Measurements from ENCODE around the gene CCDC30.
"Not testable (repeated sequence)": the region's sequence is repeated elsewhere in the genome, so short reads cannot be mapped to it uniquely, and the experiment has no call there.

CCDC30 gene

DNA sequence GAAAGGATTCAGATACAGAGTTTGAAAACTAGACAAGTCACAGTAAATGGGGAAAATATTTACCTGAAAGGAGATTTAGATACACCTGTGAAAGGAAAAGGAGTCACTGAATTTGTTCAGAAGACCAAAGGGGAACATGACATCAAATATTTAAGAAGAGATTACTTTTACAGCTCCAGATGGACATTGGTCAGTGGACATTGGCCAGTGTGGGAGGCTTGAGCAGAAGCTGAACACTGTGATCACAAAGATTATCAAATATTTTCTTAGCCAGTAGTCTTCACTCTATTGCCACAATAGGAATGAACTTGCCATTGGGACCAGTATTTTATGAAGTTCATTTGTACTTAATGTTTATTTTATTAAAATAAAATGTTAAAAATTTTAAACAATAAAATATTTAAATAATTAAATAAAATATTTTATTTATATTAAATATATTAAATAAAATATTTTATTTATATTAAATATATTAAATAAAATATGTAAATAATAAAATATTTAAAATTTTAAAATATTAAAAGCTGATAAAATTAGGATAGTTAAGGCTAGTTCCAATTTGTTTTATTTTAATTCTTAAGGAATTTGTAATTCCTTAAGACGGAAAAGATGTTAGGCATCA is 94.3 kb downstream of the CCDC30 start:
- no peak for ATAC-seq (replicated peaks; ENCODE audit: extremely low read depth, poor library complexity, severe bottlenecking)
- H3K9me3 Mint-ChIP-seq = no peaks in the 10 kb centered on the region
- no peak overlapping the region for H3K27ac Mint-ChIP-seq (ENCODE audit: low read depth)
- no peaks in the 10 kb centered on the region for H3K4me1 Mint-ChIP-seq
- H3K27me3 Mint-ChIP-seq = no peaks in the 10 kb centered on the region
- H3K36me3 Mint-ChIP-seq (ENCODE audit: insufficient read depth) = peaks cover 2% of the 10 kb centered on the region
- H3K4me3 Mint-ChIP-seq = no peak overlapping the region
- no peak for DNase-seq (ENCODE audit: low spot score in 2 of 2)

DNA sequence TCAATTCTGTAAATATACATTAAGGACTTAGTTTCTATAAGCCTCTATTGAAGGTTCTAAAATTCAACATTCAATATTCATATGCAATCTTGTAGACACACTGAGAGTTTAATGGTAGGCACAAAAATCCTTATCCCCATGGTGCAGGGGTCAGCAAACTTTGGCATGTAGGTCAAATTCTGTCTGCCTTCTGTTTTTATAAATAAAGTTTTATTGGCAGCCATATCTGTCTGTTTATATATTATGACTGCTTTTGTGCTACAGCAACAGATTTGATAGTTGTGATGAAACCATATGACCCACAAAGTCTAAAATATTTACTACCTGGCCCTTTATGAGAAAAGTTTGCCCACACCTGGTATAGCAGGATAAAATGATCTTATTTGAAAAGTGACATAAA is 104.0 kb downstream of the CCDC30 start:
- no peaks in the 10 kb centered on the region for H3K4me1 Mint-ChIP-seq
- no peak overlapping the region for H3K4me3 Mint-ChIP-seq
- DNase-seq (ENCODE audit: low spot score in 2 of 2) = no peak
- no peak overlapping the region for H3K27ac Mint-ChIP-seq (ENCODE audit: low read depth)
- no peaks in the 10 kb centered on the region for H3K9me3 Mint-ChIP-seq
- no peaks in the 10 kb centered on the region for H3K27me3 Mint-ChIP-seq
- no peak for ATAC-seq (replicated peaks; ENCODE audit: extremely low read depth, poor library complexity, severe bottlenecking)
- H3K36me3 Mint-ChIP-seq (ENCODE audit: insufficient read depth) = no peaks in the 10 kb centered on the region

DNA sequence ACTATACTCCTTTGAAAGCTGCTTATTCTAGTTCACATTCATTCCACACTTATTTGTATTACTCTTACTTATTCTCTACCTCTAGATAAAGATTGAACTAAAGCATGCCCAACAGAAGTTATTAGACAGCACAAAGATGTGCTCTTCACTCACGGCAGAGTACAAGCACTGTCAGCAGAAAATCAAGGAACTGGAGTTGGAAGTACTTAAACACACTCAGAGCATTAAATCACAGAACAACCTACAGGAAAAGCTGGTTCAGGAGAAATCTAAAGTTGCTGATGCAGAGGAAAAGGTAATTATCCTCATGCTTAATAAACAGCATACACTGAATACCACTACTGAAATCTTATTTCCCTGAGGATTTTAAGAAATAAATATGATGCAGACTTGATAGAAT is 113.8 kb downstream of the CCDC30 start:
- Mint-ChIP-seq H3K27ac (ENCODE audit: low read depth) (no peak overlapping the region), H3K9me3 (no peaks in the 10 kb centered on the region), H3K4me1 (no peaks in the 10 kb centered on the region), H3K36me3 (ENCODE audit: insufficient read depth) (peaks cover 4% of the 10 kb centered on the region), H3K27me3 (no peaks in the 10 kb centered on the region), H3K4me3 (no peak overlapping the region)
- DNase-seq (ENCODE audit: low spot score in 2 of 2) (no peak), ATAC-seq (replicated peaks; ENCODE audit: extremely low read depth, poor library complexity, severe bottlenecking) (no peak)

DNA sequence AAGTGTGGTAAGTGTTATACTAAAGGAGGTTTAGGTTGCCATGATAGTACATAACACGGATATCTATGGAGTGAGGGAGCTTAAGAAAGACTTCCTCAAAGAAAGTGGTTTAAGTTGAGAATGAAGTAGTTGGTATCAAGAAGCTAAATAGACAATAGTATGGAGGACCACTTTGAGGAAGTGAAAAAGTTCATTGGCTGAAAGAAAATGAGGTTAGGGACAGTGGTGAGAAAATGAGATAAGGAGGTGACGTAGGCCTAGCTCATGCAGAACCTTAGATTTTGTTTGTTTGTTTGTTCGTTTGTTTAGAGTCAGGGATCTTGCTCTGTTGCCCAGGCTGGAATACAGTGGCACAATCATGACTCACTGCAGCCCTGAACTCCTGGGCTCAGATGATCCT is 122.9 kb downstream of the CCDC30 start:
- ATAC-seq (replicated peaks; ENCODE audit: extremely low read depth, poor library complexity, severe bottlenecking) (no peak), DNase-seq (ENCODE audit: low spot score in 2 of 2) (no peak)
- Mint-ChIP-seq H3K27ac (ENCODE audit: low read depth) (no peak overlapping the region), H3K4me1 (no peaks in the 10 kb centered on the region), H3K9me3 (peaks cover 6% of the 10 kb centered on the region), H3K36me3 (ENCODE audit: insufficient read depth) (peaks cover 3% of the 10 kb centered on the region), H3K27me3 (no peaks in the 10 kb centered on the region), H3K4me3 (no peak overlapping the region)

DNA sequence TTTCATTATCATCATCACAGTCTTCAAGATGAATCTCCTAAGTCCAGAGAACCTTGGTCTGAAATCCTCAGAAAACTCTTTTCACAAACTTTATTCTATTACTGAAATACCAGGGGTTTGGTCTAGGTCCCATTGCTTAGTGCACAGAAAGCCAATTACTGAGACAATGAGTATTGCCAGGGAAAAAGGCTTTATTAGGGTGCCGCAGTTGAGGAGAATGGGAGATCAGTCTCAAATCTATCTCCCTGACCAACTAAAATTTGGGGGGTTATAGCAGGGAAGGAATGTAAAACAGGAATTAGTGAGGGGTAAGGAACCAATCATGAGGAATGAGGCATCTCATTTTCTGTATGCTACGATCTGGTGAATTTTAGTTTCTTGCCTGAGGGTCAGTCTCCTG is 124.7 kb downstream of the CCDC30 start:
- peaks cover 6% of the 10 kb centered on the region for H3K27me3 Mint-ChIP-seq
- ATAC-seq (replicated peaks; ENCODE audit: extremely low read depth, poor library complexity, severe bottlenecking) = no peak
- H3K9me3 Mint-ChIP-seq = peaks cover 6% of the 10 kb centered on the region
- no peak for DNase-seq (ENCODE audit: low spot score in 2 of 2)
- no peak overlapping the region for H3K27ac Mint-ChIP-seq (ENCODE audit: low read depth)
- no peaks in the 10 kb centered on the region for H3K4me1 Mint-ChIP-seq
- no peak overlapping the region for H3K4me3 Mint-ChIP-seq
- H3K36me3 Mint-ChIP-seq (ENCODE audit: insufficient read depth) = peaks cover 2% of the 10 kb centered on the region

DNA sequence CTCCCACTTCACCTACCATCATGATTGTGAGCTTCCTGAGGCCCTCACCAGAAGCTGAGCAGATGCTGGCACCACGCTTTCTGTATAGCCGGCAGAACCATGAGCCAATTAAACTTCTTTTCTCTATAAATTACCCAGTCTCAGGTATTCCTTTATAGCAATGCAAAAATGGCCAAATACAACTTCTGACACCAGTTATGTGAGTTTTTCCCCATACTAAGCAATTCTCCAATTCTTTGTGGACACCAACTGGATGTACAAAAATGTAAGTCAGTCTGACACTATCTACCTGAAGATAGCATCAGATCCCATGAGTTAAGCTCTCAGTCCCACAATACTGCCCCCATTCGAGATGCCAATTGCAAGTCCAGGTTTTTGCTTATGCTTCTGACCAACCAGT is 129.7 kb downstream of the CCDC30 start:
- no peak overlapping the region for H3K27ac Mint-ChIP-seq (ENCODE audit: low read depth)
- no peak overlapping the region for H3K4me3 Mint-ChIP-seq
- H3K27me3 Mint-ChIP-seq = peaks cover 21% of the 10 kb centered on the region
- no peaks in the 10 kb centered on the region for H3K4me1 Mint-ChIP-seq
- no peaks in the 10 kb centered on the region for H3K9me3 Mint-ChIP-seq
- ATAC-seq (replicated peaks; ENCODE audit: extremely low read depth, poor library complexity, severe bottlenecking) = no peak
- peaks cover 3% of the 10 kb centered on the region for H3K36me3 Mint-ChIP-seq (ENCODE audit: insufficient read depth)
- no peak for DNase-seq (ENCODE audit: low spot score in 2 of 2)

DNA sequence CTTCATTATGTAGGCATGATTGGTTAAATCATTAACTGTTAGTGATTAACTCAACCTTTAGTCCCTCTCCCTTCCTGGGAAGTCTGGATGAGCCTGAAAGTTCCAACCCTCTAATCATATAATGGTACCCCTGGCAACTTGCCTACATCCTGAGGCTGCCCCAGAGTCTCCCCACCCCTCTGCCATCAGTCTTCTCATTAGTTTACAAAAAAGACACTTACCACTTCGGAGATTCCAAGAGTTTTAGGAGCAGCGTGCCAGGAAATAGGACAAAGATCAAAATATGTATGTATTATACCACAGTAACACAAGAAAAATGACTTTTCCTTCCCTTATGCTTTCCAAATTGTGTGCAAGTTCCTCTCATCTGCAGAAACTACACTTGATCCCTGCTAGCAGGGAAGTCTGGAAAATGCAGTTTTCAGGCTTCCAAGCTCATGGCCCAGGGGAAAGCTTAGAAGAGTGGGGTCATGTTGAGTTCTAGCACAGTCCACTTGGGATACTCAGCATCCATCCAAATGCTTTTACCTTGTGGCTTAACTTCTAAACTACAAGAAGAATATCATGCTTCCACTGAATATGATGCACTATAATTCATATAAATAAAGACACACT is 130.5 kb downstream of the CCDC30 start:
- no peak for ATAC-seq (replicated peaks; ENCODE audit: extremely low read depth, poor library complexity, severe bottlenecking)
- Mint-ChIP-seq H3K27me3 (peaks cover 21% of the 10 kb centered on the region), H3K36me3 (ENCODE audit: insufficient read depth) (peaks cover 3% of the 10 kb centered on the region), H3K4me3 (no peak overlapping the region), H3K27ac (ENCODE audit: low read depth) (no peak overlapping the region), H3K9me3 (no peaks in the 10 kb centered on the region), H3K4me1 (no peaks in the 10 kb centered on the region)
- no peak for DNase-seq (ENCODE audit: low spot score in 2 of 2)

DNA sequence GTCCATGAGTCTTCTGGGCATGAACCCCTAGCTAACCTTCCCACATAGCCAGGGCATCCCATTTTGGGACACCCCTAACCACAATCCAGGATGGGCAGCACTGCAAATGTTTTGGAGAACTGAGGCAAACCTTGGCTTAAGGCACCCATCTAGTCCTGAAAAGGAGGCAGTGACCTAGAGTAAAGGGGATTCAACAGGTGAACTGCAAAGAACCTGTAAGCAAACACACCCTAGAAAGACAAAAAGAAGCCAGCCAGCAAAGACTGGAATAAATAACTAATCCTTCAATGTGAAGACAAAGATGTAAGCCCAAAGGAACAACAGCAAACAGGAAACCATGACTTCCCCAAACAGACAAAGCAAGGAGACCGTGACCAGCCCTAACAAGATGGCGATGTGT is 138.4 kb downstream of the CCDC30 start:
- Mint-ChIP-seq H3K4me1 (no peaks in the 10 kb centered on the region), H3K4me3 (no peak overlapping the region), H3K27me3 (no peaks in the 10 kb centered on the region), H3K36me3 (ENCODE audit: insufficient read depth) (no peaks in the 10 kb centered on the region), H3K27ac (ENCODE audit: low read depth) (no peak overlapping the region), H3K9me3 (peaks cover 6% of the 10 kb centered on the region)
- no peak for ATAC-seq (replicated peaks; ENCODE audit: extremely low read depth, poor library complexity, severe bottlenecking)
- no peak for DNase-seq (ENCODE audit: low spot score in 2 of 2)

DNA sequence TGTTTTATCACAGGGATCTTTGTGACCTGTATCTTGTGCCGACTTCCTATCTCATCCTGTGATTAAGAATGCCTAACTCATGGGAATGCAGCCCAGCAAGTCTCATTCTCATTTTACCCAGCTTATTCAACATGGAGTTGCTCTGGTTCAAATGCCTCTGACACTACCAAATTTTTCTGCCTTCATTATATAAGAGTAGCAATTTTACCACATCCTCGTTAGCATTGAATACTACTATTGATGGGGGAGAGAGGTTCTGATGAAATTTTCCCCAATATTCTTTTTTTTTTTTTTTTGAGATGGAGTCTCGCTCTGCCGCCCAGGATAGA is 150.7 kb downstream of the CCDC30 start:
- H3K36me3 Mint-ChIP-seq (ENCODE audit: insufficient read depth) = no peaks in the 10 kb centered on the region
- DNase-seq (ENCODE audit: low spot score in 2 of 2) = no peak
- no peak overlapping the region for H3K4me3 Mint-ChIP-seq
- H3K4me1 Mint-ChIP-seq = no peaks in the 10 kb centered on the region
- H3K27ac Mint-ChIP-seq (ENCODE audit: low read depth) = no peak overlapping the region
- no peak for ATAC-seq (replicated peaks; ENCODE audit: extremely low read depth, poor library complexity, severe bottlenecking)
- H3K27me3 Mint-ChIP-seq = no peaks in the 10 kb centered on the region
- no peaks in the 10 kb centered on the region for H3K9me3 Mint-ChIP-seq

DNA sequence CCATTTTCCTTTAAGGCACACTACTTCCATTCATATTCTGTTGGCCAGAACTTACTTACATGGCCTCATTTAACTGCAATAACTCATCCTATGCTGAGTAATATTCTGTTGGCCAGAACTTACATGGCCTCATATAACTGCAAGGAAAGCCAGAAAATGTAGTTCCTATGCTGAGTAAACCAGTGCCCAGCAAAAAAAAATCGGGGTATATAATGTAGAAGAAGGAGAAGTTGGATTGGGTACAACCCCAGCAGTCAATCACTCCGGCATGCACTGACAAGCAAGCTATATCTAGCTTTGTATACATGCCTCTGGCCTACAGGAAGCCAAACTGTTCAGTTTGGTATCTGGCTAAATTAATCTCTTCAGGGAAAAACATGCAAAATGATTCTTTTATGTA is 155.8 kb downstream of the CCDC30 start:
- DNase-seq (ENCODE audit: low spot score in 2 of 2) (no peak), ATAC-seq (replicated peaks; ENCODE audit: extremely low read depth, poor library complexity, severe bottlenecking) (no peak)
- H3K4me3 Mint-ChIP-seq = no peak overlapping the region
- H3K27me3 Mint-ChIP-seq = no peaks in the 10 kb centered on the region
- H3K9me3 Mint-ChIP-seq = no peaks in the 10 kb centered on the region
- no peak overlapping the region for H3K27ac Mint-ChIP-seq (ENCODE audit: low read depth)
- H3K4me1 Mint-ChIP-seq = no peaks in the 10 kb centered on the region
- no peaks in the 10 kb centered on the region for H3K36me3 Mint-ChIP-seq (ENCODE audit: insufficient read depth)

DNA sequence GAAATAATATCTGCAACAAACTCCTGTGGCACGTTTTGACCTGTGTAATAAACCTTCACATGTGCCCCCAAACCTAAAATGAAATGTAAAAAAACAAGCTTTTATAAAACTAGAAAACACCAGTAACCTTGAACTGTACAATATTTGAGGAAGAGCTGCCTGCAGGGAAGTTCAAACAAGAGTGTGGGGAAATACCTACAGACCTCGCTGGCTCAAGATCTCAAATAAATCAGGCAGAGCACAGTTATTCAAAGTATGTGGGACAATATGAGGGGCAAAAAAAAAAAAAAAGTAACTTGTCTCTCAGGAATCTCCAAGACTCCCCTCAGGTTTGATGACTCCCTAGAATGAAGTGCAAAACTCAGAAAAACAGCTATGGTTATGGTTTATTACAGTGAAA is 157.2 kb downstream of the CCDC30 start:
- ATAC-seq (replicated peaks; ENCODE audit: extremely low read depth, poor library complexity, severe bottlenecking) (no peak), DNase-seq (ENCODE audit: low spot score in 2 of 2) (no peak)
- Mint-ChIP-seq H3K27me3 (no peaks in the 10 kb centered on the region), H3K27ac (ENCODE audit: low read depth) (no peak overlapping the region), H3K36me3 (ENCODE audit: insufficient read depth) (no peaks in the 10 kb centered on the region), H3K9me3 (no peaks in the 10 kb centered on the region), H3K4me3 (no peak overlapping the region), H3K4me1 (no peaks in the 10 kb centered on the region)

DNA sequence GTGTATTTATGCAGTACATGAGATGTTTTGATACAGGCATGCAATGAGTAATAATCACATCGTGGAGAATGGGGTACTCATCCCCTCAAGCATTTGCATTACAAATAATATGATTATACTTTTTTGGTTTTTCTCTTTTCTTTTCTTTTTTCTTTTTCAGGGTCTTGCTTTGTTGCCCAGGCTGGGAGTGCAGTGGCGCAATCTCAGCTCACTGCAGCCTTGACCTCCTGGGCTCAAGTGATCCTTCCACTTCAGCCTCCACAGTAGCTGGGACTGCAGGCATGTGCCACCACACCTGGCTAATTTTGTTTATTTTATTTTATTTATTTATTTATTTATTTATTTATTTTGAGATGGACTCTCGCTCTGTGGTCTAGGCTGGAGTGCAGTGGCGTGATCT is 158.1 kb downstream of the CCDC30 start:
- not testable (repeated sequence) for H3K36me3 Mint-ChIP-seq (ENCODE audit: insufficient read depth); H3K9me3 Mint-ChIP-seq; H3K27me3 Mint-ChIP-seq; DNase-seq (ENCODE audit: low spot score in 2 of 2); ATAC-seq (replicated peaks; ENCODE audit: extremely low read depth, poor library complexity, severe bottlenecking); H3K4me1 Mint-ChIP-seq; H3K4me3 Mint-ChIP-seq; H3K27ac Mint-ChIP-seq (ENCODE audit: low read depth)

DNA sequence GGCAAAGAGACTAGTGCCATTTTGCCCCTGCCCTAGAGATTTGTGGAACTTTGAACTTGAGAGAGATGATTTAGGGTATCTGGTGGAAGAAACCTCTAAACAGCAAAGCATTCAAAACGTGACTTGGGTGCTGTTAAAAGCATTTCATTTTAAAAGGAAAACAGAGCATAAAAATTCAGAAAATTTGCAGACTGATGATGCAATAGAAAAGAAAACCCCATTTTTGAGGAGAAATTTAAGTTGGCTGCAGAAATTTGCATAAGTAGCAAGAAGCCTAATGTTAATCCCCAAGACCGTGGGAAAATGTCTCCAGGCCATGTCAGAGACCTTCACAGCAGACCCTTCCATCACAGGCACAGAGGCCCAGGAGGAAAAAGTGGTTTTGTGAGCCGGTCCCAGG is 164.1 kb downstream of the CCDC30 start:
- not testable (repeated sequence) for H3K27ac Mint-ChIP-seq (ENCODE audit: low read depth); H3K36me3 Mint-ChIP-seq (ENCODE audit: insufficient read depth); ATAC-seq (replicated peaks; ENCODE audit: extremely low read depth, poor library complexity, severe bottlenecking)

More for the DNA sequence above, 164.1 kb downstream of the CCDC30 start:
- not testable (repeated sequence) for H3K4me3 Mint-ChIP-seq; DNase-seq (ENCODE audit: low spot score in 2 of 2); H3K27me3 Mint-ChIP-seq; H3K9me3 Mint-ChIP-seq; H3K4me1 Mint-ChIP-seq
